Suppressor macrophage (primary cell): ENCODE measurements around the gene HLA-DPA1.

ENCODE experiments used
- DNase-seq, 4 experiments: peaks; one replicate each; pipeline ENCODE4 v3.0.0-alpha.2; 2020 to 2022

The HLA-DPA1 gene

DNA sequence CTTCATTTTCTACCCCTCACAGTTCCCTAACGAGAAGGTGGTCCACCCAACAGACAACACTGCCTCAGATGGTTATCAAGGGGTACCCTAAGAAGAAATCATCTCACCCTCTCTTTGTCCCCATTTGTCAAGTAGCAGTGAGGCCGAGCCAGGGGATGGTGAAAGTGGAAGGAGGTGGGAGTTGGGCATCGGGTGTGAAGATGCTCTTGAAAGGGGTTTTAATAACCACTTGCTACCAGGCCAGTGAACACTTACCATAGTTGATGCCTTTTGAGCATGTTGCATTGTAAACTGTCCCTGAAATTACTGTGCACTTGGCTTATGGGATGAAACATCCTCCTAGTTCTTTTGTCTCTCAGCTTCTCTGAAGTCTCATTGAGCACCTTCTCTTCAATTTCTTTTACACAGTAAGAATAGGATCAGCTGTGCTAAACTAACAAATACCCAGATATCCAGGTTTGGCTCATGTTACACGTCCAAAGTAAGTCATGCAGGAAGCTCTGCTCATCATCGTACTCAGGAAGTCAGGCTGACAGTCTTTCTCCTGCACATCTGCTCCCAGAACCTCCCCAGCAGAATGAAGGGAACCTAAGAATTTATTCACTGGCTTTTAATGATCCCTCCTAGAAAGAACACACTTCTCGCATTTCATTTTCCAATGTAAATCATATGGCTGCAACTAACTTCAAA, 15.6 kb upstream of the HLA-DPA1 start:
- DNase-seq = no peak

DNA sequence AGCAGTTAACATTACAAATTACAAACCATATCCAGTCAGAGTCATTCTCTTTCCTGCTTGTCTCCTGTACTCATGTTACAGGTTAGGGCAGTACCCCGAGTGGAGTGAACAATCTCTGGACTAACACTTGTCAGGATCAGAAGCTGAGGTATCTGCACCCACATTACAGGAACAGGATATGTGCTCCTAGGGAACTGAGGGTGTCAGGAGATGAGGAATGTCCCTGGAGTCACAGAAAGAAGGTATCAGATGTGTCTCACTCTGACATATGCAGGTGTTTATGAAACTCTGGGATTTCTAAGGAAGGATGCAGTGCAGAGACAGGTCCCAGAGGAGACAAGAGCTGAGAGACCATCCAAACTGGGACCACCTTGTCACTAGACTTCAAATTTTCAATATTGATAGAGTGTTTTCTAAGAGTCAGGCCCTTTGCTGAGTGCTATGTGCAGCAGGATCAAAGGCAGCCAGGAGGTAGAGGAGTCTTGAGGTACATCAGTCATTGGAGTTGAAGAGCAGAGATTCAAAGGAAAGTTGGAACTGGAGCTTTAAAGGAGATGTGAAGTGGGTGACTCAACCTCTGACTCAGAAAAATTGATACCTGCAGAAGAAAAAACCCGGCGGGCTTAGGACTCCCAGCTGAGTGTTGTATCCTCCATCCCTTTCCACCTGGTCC, 14.9 kb upstream of the HLA-DPA1 start:
- DNase-seq = no peak

DNA sequence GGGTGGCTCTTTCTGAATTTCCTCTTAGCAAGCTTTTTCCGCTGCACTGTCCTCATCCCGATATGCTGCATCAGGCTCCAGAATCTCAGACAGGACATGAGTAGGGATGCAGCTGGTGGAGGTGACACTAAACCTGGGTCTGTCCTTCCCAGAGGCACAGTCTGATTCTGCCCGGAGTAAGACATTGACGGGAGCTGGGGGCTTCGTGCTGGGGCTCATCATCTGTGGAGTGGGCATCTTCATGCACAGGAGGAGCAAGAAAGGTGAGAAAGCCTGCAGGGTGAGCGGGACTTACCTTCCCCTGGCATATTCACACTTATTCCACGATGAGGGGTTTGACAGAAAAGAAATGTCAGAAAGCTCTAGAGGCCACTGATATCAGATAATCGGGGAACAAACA, 12.2 kb upstream of the HLA-DPA1 start:
- DNase-seq = no peak

DNA sequence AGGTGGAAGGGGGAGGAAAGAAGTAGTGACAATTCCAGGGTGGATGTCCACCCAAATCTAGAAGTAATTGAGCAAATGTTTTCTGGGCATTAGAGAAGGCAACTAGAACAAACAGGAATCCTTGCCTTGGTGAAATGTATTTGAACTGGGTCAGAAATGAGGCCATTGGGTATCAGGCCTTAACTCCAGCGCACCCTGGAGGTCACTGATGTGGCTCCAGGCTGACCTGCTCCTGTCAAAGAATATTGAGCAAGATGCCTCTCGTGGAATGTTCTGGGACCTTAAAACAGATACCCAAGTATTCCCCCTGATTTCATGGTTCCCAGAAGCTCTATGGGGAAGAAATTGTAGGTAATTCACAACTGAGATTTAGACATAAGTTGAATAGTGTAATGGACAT, 9.3 kb upstream of the HLA-DPA1 start:
- DNase-seq = peak; percentile 79 to 91 (median 86)

DNA sequence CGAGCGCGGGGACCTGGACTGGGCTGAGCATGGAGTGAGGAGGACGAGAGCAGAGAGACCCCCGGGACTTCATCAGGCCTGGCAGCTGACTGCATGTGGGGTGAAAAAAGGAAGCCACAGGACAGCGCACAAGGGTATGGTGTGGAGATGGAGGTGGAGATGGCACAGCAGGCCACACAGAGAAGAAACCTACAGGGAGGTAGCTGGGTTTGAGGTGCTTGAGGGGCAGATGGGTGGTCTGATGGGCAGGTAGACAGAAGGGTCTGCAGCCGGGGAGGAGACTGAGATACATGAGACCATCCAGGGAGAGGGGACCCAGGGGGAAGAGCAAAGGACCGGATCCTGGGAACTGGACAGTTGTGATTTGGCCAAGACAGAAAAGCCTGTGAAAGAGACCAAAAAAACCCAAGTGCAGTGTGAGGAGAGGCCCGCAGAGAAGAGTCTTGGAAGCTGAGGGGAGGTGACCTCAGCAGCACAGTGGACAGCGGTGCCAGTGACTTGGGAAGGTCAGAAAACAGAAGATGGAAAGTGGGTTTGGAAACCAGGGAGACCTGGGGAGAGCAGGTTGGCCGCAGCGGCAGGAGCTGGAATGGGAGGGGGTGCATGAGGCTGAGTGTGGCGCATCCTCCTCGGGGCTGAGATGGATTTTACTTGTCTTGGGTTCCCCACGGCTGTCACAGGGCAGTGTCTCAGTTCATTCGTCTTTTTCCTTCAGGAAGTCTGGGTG, 7.8 kb upstream of the HLA-DPA1 start:
- peak in 1 of 4 experiments; percentile 34 for DNase-seq

DNA sequence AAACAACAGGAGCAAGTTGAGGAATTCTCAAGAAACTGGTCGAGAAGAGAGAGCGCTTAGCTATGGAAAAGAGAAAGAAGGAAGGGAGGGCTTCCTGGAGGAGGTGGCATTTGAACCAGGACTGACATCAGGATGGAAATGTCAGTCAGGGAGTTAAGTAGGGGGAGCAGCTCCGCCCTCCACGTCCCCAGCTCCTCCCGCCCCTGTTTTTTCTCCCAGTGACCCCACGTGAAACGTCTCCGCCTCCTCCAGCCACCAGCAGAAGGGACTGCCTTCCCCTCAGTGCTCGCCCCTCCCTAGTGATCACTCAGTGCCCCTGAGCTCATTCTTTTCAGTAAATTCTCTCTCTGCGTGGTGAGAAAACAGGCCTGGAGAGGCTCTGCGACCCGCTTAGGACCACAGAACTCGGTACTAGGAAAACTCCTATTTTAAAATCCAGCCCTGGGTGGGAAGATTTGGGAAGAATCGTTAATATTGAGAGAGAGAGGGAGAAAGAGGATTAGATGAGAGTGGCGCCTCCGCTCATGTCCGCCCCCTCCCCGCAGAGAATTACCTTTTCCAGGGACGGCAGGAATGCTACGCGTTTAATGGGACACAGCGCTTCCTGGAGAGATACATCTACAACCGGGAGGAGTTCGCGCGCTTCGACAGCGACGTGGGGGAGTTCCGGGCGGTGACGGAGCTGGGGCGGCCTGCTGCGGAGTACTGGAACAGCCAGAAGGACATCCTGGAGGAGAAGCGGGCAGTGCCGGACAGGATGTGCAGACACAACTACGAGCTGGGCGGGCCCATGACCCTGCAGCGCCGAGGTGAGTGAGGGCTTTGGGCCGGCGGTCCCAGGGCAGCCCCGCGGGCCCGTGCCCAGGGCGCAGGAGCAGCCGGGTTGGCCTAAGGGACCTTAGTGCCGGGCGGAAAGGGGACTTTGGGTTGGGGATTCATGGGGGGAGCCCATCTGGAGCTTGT, 7.0 kb upstream of the HLA-DPA1 start:
- DNase-seq = peak in 2 of 4 experiments; percentile 49 to 70

DNA sequence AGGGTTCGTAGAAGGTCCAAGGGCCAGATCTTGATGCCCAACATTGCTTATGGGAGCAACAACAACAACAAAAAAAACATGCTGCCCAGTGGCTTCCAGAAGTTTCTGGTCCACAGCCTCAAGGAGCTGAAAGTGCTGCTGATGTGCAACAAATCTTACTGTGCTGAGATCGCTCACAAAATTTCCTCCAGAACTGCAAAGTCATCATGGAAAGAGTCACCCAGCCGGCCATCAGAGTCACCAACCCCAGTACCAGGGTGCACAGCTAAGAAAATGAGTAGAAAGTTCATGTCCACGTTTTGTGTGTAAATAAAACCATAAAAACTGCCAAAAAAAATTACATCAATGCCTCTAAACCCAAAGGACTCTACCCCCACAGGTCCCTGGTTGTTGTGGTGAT, 6.1 kb upstream of the HLA-DPA1 start:
- no peak for DNase-seq

DNA sequence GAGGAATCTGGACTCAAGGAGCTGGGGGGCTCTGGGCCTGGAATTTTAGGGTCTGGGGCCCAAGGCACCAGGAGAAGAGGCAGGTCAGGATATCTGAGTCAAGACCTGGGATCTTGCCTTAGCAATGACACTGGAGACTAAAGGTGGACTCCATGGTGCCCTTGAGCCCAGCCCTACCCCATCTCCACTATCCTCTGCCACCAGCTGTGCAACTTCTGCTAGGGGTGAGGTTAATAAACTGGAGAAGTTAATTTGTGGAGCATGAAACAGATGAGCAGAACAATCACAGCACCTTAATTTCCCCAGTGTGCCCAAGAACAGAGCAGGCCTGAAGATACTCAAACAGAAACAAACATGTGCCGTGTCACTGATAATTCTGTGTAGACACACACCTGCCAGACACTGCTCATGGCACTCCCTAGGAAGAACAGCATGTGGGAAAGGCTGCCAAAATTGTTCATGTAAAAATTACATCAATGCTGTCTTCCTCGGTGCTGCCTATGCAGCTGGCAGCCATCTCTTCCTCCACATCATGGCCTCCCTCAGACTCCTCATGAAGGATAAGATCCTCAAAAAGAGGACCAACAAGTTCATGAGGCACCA, 5.6 kb upstream of the HLA-DPA1 start:
- DNase-seq = no peak

DNA sequence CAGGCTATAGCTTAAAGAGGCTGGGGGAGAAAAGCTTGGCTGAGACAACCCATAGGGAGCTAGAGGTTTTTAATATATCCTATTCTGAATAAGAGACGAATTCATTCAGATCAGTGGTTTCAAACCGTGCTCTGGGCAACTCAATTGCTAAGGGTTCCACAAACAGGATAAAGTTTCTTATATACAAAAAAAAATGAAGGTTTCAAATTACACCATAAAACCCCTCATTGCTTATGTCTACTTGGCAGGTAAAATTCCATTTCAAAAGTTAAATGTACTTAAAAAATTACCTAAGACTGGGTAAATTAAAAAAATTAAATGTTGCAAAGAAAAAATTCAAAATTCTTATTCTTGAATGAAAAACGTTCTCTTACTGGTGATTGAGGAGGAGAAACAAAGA, 5.0 kb upstream of the HLA-DPA1 start:
- no peak for DNase-seq

DNA sequence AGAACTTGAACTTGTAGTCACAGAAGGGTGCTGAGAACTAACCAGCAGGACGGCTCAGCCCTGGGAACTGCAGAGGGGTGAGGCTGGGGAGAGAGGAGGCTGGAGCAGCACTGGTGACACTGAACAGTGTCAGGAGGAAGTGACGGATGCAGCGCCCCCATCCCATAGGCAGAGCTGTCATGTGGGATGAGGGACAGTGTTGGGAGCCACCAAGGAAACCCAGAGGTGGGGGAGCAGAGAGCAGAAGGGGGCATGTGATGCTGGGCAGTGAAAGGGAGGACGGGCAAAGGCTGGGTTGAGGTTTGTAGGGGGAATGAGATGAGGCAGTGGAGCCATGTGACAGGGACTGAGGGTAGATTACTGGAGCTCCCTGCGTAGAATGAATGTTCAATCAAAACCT, 4.5 kb upstream of the HLA-DPA1 start:
- DNase-seq = peak in 1 of 4 experiments; percentile 32

DNA sequence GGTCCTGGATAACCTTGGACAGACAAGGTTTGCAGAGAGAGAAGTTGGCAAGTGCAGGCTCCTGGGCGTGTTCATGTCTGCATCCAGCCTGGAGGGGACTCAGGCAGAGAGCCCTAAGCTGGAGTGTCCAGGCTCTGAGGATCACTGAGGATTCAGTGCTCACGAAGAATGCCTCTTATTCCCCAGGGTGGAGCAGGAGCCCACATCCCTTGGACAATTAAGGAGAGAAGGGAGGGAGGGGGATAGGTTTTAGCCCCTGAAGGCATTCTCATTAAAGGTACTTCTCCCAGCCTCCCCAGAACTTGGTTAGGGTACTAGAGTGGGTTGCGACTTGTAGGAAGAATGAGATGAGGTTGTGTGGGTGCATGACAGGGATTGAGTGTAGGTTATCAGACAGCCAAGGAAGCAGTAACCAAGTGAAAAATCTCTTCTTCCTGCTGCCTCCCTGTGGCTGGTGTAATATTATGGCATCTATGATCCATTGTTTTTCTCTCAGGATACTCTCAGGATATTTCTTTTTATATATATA, 3.0 kb upstream of the HLA-DPA1 start:
- DNase-seq = peak in 1 of 4 experiments; percentile 33

DNA sequence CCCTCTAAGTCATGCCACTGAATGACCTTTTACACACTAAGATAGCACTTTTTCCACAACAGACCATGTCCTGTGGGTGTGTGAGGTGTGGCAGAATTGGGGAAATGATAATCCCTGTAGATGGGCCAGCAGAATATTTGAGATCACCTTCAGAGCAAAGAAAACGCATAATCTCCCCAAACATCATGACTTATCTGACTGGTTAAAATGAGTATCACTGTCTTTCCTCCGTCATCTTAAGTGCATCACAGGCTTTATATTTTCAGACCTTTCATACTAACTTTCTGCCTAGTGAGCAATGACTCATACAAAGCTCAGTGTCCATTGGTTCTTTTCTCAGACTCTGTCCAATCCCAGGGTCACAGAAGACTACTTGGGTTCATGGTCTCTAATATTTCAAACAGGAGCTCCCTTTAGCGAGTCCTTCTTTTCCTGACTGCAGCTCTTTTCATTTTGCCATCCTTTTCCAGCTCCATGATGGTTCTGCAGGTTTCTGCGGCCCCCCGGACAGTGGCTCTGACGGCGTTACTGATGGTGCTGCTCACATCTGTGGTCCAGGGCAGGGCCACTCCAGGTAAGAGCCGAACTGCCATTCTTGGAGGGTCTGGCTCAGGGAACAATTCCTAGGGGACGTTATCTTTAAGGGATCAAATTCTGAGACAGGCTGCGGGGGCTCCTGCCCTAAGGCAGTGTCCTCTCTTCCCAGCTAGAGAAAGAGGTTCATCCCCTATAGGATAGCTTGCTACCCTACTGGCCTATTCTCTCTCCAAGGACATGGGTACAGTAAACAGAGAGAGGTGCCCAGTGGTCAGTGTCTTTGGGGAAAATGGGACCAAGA, 2.3 kb upstream of the HLA-DPA1 start, which contains the start of gene HLA-DPB1:
HLA-DPB1 (plus strand) TSS at position 423 of the 838 bp plus-strand sequence; CDS start at position 475, 52 bp downstream.
- DNase-seq = peak; percentile 62 to 88 (median 74)

DNA sequence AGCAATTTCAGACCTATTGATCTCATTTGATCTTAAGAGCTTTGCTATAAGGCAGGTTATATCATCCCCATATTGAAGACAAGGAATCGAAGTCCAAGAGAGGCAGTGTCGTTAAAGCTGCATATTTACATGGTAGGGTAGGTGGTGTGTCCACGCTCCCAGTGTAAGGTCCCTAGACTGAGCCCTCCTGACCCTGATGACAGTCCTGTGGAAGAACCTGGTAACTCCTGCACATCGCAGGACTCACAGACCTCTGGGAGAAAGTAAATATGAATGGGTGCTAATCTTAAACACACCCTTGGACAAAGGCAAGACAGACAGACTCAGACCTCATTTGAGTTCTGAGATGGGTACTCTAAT, 1.7 kb upstream of the HLA-DPA1 start:
- DNase-seq = no peak

DNA sequence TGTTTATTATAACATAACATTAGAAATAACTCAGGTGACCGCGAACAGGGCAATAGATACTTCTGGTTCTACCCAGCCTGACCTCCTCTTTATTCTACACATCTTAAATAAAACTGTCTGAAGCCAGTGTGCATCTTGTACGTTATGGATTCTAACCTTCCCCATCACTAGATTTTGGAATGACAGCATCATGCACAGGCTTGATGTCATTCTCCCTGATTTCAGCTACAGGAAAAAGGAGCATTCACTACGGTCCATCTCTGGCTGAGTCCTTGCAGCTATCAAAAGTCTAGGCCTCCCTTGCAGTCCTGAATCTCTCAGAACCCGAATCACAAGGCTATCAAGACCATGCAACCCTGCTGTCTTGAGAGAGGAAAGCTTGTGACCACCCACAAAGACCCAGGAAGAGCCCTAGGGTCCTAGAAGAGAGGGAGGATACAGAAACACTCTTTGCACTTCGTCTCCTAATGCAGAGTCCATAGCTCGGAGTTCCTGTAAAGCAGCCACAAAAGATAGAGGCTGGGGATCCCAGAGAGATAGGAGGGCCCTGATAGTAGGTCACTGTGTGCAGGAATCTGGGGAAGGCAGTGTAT, 845 bp downstream of the HLA-DPA1 start:
- DNase-seq = no peak

DNA sequence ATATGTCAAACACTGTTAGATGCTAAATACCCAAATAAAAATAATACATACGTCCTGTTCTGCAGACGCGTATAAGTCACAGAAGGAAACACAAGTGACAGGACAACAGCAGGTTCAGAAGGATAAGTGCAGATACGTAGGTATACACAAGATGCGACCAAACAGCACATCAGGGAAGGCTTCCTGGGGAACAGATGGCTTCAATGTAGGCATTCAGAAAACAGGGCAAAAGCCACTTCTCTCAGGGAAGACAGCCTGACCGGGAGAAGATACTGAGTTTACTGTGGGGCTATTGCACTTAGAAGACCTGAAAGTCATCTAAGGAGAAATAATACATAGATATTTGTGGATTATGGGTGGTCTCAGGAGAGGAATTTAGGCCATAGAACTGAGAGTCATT, 1.9 kb downstream of the HLA-DPA1 start:
- no peak for DNase-seq

DNA sequence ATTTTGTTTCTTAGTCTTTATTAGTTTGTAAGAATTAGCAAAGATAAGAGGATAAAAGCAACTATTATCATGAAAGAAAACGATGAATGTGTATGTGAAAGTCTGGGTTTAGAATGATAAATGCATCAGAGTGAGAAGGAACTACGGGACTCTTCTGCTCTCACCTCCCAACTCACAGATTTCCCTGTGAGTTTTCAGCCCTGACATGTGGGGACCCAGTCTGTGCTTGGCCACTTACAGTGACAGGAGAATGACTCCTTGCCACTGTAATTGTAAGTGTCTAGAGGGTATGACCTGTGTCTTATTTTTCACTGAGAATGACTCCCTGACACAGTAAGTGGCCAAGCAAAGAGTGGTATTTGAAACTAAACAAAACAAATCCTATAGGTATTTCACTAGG, 2.5 kb downstream of the HLA-DPA1 start:
- no peak for DNase-seq

DNA sequence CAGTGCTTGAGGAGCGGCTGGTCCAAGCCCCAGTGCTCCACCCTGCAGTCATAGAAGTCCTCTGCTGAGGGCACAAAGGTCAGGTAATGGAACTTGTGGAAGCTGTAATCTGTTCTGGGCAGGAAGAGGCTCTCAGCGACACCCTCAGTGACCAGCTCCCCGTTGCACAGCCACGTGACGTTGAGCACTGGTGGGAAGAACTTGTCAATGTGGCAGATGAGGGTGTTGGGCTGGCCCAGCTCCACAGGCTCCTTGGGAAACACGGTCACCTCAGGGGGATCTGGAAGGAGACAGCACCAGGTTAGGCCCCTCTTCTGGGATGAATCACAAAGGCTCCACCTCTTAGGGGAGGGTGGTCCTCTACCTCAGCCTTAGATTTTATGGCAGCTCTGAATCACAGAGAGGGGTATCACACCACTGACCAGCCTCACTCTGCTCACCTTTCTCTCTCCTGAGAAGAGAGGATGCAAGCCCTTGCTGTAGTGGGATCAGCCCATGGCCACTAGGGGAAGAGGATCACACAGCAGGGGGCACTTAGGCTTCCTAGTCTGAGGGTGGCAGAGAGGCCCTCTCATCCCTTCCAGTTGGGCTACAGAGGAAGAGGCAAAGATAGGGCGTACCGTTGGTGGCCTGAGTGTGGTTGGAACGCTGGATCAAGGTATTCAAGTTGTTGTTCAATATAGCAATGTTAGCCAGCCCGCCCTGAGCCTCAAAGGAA, 4.3 kb downstream of the HLA-DPA1 start:
- no peak for DNase-seq

DNA sequence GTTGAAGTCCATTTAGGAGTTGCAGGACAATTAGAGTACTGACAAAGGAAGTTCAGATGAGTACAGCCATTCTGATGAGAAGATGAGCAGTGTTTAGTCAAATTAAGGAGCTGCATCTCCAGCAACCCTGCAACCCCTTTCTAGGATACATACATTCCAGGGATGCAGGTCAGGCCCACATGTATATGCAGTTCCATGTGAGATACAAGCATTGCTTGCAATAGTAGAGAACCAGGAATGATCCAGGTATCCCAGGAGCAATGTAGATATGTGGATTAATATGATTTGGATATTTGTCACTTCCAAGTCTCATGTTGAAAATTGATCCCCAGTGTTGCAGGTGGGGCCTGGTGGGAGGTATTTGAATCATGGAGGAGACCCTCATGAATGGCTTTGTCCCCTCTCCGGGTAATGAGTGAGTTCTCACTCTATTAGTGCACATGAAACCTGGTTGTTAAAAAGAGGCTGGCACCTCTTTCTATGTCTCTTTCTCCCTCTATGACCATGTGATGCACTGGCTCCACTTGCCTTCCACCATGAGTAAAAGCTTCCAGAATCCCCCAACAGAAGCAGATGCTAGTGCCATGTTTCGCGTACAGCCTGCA, 6.4 kb downstream of the HLA-DPA1 start:
- DNase-seq = no peak

DNA sequence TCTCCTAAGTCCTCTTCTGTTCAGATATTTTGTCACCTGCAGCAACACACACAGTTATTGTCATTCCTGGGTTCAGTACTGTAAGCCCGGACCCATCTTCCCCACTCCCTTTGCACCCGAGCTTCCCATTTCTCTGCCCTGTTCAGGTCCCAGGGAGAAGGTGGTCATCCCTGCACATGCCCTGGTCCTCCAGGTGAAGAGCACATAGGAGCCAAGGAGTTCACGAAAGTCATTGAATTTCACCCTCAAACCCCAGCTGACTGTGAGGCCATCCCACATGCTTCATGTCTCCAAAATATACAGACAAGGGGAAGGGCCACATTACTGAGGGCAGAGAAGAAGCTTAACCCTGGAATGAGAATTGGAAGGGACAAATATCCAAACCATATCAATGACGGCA, 8.1 kb downstream of the HLA-DPA1 start:
- no peak for DNase-seq
